EL (cell line): ENCODE measurements around the gene PRDX5.

ENCODE experiments used
- DNase-seq: peaks from one replicate; pipeline ENCODE4 v3.0.0-alpha.2; 2016

PRDX5 gene

GRCh38 chr11:64367931-64368672 is 50.2 kb downstream of the PRDX5 start:
- no peak for DNase-seq

DNA sequence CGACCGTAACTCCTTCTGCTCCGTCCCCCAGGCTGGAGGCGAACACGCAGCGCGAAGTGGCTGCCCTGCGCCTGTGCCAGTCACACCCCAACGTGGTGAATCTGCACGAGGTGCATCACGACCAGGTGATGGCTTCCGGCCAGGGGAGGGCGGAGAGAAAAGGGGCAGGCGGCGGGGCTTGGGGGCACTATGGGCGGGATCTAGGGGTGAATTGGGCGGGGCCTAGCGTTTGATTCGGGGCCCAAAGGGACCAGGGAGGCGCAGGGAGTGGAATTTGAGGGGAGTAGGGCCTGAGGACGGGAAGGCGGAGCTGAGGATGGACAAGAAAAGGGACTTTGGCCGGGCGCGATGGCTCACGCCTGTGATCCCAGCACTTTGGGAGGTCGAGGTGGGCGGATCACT is 50.8 kb downstream of the PRDX5 start:
- no peak for DNase-seq

GRCh38 chr11:64369440-64370421 is 51.8 kb downstream of the PRDX5 start:
- DNase-seq, result no peak

DNA sequence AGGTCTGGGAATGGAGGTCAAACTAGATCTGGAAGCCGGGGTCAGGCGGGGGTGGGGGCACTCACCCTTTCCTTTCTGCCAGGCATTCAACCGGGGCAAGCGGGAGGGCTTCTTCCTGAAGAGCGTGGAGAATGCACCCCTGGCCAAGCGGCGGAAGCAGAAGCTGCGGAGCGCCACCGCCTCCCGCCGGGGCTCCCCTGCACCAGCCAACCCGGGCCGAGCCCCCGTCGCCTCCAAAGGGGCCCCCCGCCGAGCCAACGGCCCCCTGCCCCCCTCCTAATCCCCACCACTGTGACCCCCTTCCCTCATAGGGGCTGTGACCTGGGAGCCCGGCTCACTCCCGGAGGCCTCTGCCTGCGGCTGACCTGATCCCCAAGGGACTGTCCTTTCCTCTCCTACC is 53.3 kb downstream of the PRDX5 start:
- DNase-seq, result no peak
